Stimulated activated CD4-positive, alpha-beta T cell treated with anti-CD3 and anti-CD28 coated beads, Interleukin-4, amount 100 ng/mL, for 1 hour (primary cell): Measurements from ENCODE around the gene UPK2.
"Not testable (repeated sequence)": the region's sequence is repeated elsewhere in the genome, so short reads cannot be mapped to it uniquely, and the experiment has no call there.

Experiments
- DNase-seq: peaks from one replicate; pipeline ENCODE4 v3.0.0-alpha.2; 2020

Gene UPK2

GRCh38 chr11:118939404-118939915, 16.6 kb upstream of the UPK2 start:
- DNase-seq: no peak

DNA sequence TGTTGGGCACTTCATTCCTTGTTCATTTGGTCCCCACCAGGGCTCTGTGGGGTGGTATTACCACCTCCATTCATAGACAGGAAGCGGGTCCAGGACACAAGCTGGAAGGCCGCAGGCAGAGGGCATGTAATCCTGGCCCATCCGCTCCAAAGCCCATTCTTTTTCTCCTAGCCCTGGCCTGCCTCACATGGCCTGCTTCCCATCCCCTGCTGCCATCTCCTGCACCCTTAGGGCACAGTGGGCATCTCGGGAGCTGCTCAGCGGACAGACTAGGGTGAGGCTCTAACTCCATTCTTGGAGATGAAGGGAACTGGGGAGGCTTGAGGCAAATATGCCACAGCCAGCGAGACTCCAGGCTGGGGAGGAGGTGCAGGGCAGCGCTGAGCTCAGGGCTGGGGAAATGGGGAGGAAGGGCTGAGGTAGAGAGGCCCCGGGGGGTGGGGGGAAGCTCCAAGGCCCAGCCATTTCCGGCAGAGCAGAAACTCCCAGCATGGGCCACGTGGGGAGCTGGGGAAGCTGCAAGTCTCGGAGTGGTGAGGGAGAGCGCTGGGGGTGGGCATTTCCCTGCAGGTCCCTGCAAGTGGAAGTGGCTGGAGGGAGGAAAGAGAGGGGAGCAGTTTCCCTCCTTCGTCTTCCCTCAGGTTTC, 16.0 kb upstream of the UPK2 start:
- peak; percentile 68 for DNase-seq

DNA sequence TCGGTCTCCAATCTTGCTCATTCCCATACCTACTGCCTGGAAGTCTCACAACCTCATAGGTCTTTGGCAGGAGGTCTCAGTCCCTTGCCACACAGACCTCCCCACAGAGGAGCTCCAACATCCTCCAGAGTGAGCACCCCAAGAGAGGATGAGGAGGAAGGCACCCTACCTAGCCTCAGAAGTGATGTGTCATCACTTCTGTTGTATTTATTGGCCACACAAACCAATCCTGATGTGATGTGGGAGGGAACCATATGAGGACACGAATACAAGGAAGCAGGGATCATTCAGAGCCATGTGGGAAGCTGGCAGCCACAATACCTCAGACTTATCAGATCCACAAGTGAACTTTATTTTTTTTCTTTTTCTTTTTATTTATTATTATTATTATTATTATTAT, 9.0 kb upstream of the UPK2 start:
- DNase-seq: no peak

GRCh38 chr11:118948000-118948399, 8.1 kb upstream of the UPK2 start:
- DNase-seq: no peak

- DNase-seq: no peak
Measured at GRCh38 chr11:118953265-118953664, 2.8 kb upstream of the UPK2 start.

GRCh38 chr11:118953976-118954375, 2.1 kb upstream of the UPK2 start:
- DNase-seq: not testable (repeated sequence)

DNA sequence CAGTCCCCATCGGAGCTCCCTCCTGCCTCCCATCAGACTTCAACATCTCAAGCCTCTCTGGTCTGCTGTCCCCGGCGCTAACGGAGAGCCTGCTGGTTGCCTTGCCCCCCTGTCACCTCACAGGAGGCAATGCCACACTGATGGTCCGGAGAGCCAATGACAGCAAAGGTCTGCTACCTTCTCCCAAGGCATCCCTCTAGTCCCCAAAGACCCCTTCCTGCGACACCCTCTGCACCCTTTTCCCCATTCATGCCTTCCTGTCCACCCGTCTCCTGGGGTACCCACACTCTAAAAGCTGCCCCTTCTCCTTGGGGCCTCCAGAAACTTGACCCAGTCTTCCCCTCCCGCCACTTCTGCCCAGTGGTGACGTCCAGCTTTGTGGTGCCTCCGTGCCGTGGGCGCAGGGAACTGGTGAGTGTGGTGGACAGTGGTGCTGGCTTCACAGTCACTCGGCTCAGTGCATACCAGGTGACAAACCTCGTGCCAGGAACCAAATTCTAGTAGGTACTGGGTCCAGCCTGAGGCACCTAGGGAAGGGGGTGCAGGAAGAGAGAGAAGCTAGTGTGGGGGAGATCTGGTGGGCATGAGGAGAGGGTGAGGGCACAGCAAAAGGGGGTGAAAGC, 860 bp downstream of the UPK2 start:
- DNase-seq: no peak

- DNase-seq: no peak
Measured at GRCh38 chr11:118957549-118957948, 1.5 kb downstream of the UPK2 start.

DNA sequence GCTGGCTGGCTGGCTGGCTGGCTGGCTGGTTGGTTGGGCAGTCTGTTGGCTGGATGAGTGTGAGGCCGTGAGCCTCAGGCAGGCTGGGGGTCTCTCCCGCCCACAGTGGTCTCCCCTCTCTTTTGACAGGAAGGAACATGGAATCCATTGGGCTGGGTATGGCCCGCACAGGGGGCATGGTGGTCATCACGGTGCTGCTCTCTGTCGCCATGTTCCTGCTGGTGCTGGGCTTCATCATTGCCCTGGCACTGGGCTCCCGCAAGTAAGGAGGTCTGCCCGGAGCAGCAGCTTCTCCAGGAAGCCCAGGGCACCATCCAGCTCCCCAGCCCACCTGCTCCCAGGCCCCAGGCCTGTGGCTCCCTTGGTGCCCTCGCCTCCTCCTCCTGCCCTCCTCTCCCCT, 1.9 kb downstream of the UPK2 start:
- no peak for DNase-seq

GRCh38 chr11:118958577-118958976, 2.5 kb downstream of the UPK2 start:
- DNase-seq: no peak

DNA sequence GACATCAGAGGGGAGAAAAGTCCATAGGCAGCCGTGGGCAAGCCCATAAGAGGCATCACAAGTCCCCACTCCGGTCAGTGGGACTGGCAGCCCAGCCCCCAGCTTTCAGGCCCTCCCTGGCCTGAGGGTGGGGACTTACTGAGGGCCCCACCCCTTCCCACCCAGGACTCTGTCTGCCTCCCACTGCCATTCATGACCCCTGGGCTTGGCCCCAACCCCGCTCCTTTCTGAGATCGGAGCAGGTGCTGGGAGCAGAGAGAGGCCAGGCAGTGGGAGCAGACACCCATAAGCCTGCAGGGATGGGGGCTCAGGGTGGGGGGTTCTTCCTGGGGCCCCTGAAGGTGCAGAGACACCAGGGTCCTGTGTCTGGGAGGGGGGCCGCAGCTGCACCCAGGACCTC, 5.1 kb downstream of the UPK2 start:
- no peak for DNase-seq

DNA sequence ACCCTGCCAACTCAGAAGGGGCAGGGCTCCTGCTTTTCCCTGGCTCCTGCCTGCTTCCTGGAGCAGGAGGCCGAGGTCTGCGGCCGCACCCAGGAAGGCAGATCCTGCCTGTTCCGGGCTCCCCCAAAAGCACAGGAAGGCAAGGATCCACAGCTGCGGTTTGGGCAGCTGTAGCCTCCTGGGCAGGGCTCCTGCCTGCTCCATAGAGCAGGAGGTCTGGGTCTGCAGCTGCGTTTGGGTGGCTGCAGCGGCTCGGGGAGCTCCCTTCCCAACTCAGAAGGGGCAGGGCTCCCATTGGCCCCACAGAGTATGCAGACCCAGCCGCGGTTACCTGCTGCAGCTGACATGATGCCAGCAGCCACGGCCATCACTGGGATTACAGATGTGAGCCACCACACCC, 5.5 kb downstream of the UPK2 start:
- no peak for DNase-seq

- not testable (repeated sequence) for DNase-seq
Measured at GRCh38 chr11:118969508-118969907, 13.4 kb downstream of the UPK2 start.

GRCh38 chr11:118971646-118972045, 15.5 kb downstream of the UPK2 start, which contains the start of gene FOXR1:
Gene FOXR1 (plus strand): TSS chr11:118971761. CDS start chr11:118971932, 171 bp downstream.
- no peak for DNase-seq

DNA sequence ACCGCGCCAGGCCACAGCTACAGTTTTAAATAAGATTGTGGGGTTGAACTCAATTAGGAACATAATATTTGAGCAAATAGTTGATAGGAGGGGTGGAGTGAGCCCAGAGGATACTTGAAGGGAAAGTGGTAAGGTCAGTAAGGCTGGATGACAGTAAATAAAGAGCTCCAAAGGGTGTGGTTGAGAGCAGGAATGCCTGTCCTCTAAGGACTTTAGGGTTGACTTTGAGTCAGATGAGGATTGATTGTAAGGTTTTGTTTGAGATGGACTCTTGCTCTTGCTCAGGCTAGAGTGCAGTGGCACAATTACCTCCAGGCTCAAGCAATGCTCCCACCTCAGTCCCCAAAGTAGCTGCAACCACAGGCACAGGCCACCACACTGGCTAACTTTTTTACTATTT, 17.9 kb downstream of the UPK2 start:
- no peak for DNase-seq

- DNase-seq: no peak
Measured at GRCh38 chr11:118975771-118976709, 19.9 kb downstream of the UPK2 start.

DNA sequence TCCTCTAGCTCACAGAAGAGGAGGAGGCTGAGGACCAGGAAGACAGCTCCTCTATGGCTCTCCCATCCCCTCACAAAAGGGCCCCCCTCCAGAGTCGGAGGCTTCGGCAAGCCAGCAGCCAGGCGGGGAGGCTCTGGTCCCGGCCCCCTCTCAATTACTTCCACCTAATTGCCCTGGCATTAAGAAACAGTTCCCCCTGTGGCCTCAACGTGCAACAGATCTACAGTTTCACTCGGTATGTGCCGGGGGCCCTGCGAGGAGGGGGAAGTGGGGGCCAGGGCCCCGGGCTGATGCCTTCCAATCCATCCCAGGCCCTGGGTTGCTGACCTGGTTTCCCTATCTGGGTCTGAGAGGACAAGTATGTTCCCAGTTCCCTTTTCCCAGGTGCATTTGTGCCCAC, 23.3 kb downstream of the UPK2 start:
- DNase-seq: no peak

DNA sequence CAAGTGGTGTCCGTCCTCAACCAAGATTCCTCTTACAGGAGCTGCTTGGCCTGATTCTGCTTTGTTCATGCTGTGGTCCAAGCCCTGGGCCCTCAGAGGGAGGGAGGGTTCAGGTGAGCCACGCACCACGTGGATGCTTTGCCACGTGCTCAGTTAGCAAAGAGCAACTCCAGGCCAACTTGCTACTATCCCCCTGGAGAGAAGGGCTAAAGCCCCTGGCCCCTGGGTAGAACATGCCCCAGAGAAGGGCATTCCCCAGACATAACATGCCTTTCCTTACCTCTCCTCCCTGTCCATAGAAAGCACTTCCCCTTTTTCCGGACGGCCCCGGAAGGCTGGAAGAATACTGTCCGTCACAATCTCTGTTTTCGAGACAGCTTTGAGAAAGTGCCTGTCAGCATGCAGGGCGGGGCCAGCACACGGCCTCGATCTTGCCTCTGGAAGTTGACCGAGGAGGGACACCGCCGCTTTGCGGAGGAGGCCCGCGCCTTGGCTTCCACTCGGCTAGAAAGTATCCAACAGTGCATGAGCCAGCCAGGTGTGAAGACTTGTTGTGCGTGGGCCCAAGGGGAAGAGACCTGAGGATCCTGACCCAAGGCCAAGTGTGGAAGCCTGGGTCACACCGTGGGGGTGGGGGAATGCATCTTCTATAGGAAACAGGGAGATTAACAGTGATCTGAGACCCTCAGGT, 24.2 kb downstream of the UPK2 start:
- no peak for DNase-seq

DNA sequence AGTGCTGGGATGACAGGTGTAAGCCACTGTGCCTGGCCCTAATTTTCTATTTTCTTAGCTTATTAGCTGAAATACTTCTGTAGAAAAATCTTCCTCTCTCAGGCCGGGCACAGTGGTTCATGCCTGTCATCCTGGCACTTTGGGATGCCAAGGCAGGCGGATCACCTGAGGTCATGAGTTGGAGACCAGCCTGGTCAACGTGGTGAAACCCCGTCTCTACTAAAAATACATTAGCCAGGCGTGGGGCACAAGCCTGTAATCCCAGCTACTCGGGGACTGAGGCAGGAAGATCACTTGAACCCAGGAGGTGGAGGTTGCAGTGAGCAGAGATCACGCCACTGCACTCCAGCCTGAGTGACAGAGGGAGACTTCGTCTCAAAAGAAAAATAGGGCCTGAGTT, 28.2 kb downstream of the UPK2 start:
- DNase-seq: not testable (repeated sequence)

DNA sequence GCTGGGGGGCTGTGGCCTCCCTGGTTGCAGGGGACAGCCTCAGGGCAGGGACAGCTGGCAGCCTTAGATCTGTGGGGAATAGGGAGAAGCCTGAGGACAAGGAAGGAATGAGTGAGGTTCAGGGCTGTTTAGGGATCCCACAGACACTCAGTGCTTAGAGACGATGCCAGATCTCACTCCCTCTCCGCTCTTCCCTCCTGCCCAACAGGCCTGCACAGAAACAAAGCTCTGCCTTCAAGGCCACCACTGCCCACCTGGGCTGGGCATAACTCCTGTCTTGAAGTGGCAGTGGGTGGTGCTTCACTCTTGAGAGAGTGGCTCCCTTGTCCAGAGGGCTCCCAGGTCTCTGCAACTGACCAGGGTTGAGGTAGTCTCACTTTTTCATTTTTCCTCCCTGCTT, 28.7 kb downstream of the UPK2 start:
- DNase-seq: no peak

DNA sequence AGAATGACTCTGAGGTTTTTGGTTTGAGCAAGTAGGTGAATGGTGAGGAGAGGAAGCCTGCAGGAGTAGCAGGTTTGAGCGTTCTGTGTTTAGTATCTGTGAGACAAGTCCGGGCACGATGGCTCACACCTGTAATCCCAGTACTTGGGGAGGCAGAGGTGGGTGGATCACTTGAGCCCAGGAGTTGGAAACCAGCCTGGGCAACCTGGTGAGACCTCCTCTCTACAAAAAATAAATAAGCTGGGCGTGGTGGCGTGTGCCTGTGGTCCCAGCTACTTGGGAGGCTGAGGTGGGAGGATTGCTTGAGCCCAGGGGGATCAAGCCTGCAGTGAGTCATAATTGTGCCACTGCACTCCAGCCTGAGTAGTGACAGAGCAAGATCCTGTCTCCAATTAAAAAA, 32.2 kb downstream of the UPK2 start:
- no peak for DNase-seq

GRCh38 chr11:118991486-118992038, 35.5 kb downstream of the UPK2 start:
- not testable (repeated sequence) for DNase-seq
